ENCODE results near the gene CHRNA1.

CHRNA1 gene

DNA sequence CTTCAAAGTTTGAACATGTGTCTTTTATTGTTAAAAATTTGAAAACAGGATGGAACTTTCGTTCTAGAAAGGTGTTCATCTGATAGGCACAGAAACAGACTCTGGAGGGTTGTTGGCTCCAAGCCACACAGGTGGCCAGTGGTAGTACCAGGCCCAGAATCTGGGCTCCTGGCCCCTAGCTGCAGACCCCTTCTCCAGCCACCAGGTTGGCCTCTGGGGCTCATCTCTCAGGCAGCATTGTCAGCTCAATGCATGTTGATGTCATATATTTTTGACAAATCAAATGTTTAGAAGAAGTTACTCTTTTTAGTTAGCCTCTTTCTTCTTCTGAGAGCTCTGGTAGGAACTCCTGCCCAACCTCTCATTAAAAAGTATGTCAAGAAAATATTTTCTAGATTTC lies 34.5 kb upstream of the CHRNA1 start:
- Histone ChIP-seq H3F3A (ENCODE audit: insufficient read depth, low read length) (no peaks in the 10 kb centered on the region), H3K9me3 (ENCODE audit: low read length) (no peaks in the 10 kb centered on the region), H3K4me2 (ENCODE audit: low read length) (no peak overlapping the region), H3K4me3 (ENCODE audit: low read depth, low read length, poor library complexity, severe bottlenecking) (no peak overlapping the region), H3K27me3 (ENCODE audit: insufficient read depth, low read length) (no peaks in the 10 kb centered on the region), H2AFZ (ENCODE audit: low read length) (no peak overlapping the region), H3K27ac (ENCODE audit: low read depth, low read length, poor library complexity, severe bottlenecking) (no peak overlapping the region), H4K20me1 (ENCODE audit: insufficient read depth, low read length) (no peaks in the 10 kb centered on the region), H3K9me2 (ENCODE audit: low read depth, low read length) (no peaks in the 10 kb centered on the region), H3K79me2 (ENCODE audit: insufficient read depth, low read length) (no peaks in the 10 kb centered on the region), H3K36me3 (ENCODE audit: insufficient read depth, low read length) (no peaks in the 10 kb centered on the region), H3K4me1 (ENCODE audit: insufficient read depth, low read length, severe bottlenecking) (no peaks in the 10 kb centered on the region), H3K9ac (ENCODE audit: low read length) (no peak overlapping the region)
- TF ChIP-seq, protein P1, sequence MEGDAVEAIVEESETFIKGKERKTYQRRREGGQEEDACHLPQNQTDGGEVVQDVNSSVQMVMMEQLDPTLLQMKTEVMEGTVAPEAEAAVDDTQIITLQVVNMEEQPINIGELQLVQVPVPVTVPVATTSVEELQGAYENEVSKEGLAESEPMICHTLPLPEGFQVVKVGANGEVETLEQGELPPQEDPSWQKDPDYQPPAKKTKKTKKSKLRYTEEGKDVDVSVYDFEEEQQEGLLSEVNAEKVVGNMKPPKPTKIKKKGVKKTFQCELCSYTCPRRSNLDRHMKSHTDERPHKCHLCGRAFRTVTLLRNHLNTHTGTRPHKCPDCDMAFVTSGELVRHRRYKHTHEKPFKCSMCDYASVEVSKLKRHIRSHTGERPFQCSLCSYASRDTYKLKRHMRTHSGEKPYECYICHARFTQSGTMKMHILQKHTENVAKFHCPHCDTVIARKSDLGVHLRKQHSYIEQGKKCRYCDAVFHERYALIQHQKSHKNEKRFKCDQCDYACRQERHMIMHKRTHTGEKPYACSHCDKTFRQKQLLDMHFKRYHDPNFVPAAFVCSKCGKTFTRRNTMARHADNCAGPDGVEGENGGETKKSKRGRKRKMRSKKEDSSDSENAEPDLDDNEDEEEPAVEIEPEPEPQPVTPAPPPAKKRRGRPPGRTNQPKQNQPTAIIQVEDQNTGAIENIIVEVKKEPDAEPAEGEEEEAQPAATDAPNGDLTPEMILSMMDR (IDR thresholded peaks at IDR 0.05; ENCODE audit: low read length), result no peak
- no peak for TF ChIP-seq EZH2 (IDR thresholded peaks at IDR 0.05; ENCODE audit: borderline replicate concordance, low read length)

DNA sequence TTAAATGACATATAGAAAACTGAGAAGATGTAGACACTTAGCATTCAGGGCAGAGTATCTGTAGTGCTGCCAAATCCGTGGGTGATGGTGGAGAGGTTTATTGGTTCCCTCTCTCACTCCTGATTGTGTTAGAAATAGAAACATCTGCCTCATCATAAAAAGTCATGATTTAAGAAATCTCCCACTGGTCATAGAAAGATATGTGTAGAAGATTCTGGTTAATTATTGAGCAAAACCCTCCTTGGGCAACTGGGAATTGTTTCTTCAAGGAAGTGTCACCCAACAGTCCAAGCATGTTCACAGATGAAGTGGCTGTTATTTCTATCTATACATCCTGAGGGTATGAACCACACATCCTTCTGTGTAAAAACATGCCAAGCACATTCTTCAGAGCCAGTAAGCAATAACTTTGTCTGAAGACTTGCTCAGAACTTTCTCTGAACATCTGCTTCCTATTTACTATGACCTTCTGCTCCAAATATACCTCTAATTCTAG lies 33.6 kb upstream of the CHRNA1 start:
- Histone ChIP-seq H3K27me3 (ENCODE audit: insufficient read depth, low read length) (no peaks in the 10 kb centered on the region), H3K9me2 (ENCODE audit: low read depth, low read length) (no peaks in the 10 kb centered on the region), H4K20me1 (ENCODE audit: insufficient read depth, low read length) (no peaks in the 10 kb centered on the region), H3K79me2 (ENCODE audit: insufficient read depth, low read length) (no peaks in the 10 kb centered on the region), H3F3A (ENCODE audit: insufficient read depth, low read length) (no peaks in the 10 kb centered on the region), H3K4me2 (ENCODE audit: low read length) (no peak overlapping the region), H3K27ac (ENCODE audit: low read depth, low read length, poor library complexity, severe bottlenecking) (no peak overlapping the region), H3K9me3 (ENCODE audit: low read length) (no peaks in the 10 kb centered on the region), H2AFZ (ENCODE audit: low read length) (no peak overlapping the region), H3K4me3 (ENCODE audit: low read depth, low read length, poor library complexity, severe bottlenecking) (no peak overlapping the region), H3K9ac (ENCODE audit: low read length) (no peak overlapping the region), H3K4me1 (ENCODE audit: insufficient read depth, low read length, severe bottlenecking) (no peaks in the 10 kb centered on the region), H3K36me3 (ENCODE audit: insufficient read depth, low read length) (no peaks in the 10 kb centered on the region)
- TF ChIP-seq EZH2 (IDR thresholded peaks at IDR 0.05; ENCODE audit: borderline replicate concordance, low read length), result no peak
- TF ChIP-seq, protein P1 (IDR thresholded peaks at IDR 0.05; ENCODE audit: low read length), result no peak

DNA sequence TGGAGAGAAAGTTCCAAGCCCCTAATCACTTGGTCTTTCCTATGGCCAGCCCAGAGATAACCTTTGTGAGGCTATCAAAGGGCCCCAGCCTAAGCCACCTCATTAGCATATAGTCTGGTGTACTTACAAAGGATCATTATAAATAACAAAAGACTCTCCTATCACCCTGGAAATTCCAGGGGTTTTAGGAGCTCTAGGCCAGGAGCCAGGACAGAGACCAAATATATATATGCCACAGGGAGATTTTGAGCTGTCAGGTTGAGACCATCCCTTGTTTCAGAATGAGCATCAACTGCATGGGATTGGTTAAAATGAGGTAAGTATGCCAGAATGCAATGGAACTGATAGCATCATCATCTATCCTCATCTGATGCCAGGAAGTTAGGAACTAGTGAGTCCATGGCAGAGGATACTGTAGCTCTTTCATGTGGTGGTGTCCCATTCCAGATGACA lies 32.1 kb upstream of the CHRNA1 start:
- H3K36me3 ChIP-seq (ENCODE audit: insufficient read depth, low read length), result no peaks in the 10 kb centered on the region
- no peak for TF ChIP-seq EZH2 (IDR thresholded peaks at IDR 0.05; ENCODE audit: borderline replicate concordance, low read length)
- TF ChIP-seq, protein P1 (IDR thresholded peaks at IDR 0.05; ENCODE audit: low read length), result no peak
- no peaks in the 10 kb centered on the region for H3K4me1 ChIP-seq (ENCODE audit: insufficient read depth, low read length, severe bottlenecking)
- H3F3A ChIP-seq (ENCODE audit: insufficient read depth, low read length), result no peaks in the 10 kb centered on the region
- no peak overlapping the region for H3K9ac ChIP-seq (ENCODE audit: low read length)
- no peaks in the 10 kb centered on the region for H4K20me1 ChIP-seq (ENCODE audit: insufficient read depth, low read length)
- H3K4me3 ChIP-seq (ENCODE audit: low read depth, low read length, poor library complexity, severe bottlenecking), result no peak overlapping the region
- no peak overlapping the region for H2AFZ ChIP-seq (ENCODE audit: low read length)
- H3K9me2 ChIP-seq (ENCODE audit: low read depth, low read length), result no peaks in the 10 kb centered on the region
- H3K79me2 ChIP-seq (ENCODE audit: insufficient read depth, low read length), result no peaks in the 10 kb centered on the region
- H3K9me3 ChIP-seq (ENCODE audit: low read length), result no peaks in the 10 kb centered on the region
- H3K4me2 ChIP-seq (ENCODE audit: low read length), result no peak overlapping the region
- no peaks in the 10 kb centered on the region for H3K27me3 ChIP-seq (ENCODE audit: insufficient read depth, low read length)
- no peak overlapping the region for H3K27ac ChIP-seq (ENCODE audit: low read depth, low read length, poor library complexity, severe bottlenecking)

Data from OCI-LY1 (cell line).